ENCODE results near the gene TMED10.

TMED10 gene

GRCh38 chr14:75176142-75176820 lies at the start of gene TMED10:
Gene TMED10 (minus strand): TSS chr14:75176612. CDS start chr14:75176579, 33 bp downstream.
- H3K27ac ChIP-seq (ENCODE audit: low read depth, low read length): peak within 1 kb of the TSS; percentile 95
- H3K4me1 ChIP-seq (ENCODE audit: insufficient read depth, low read length): peaks cover 13% of the 10 kb centered on the region
- peak within 1 kb of the TSS; percentile 42 for H3K9ac ChIP-seq (ENCODE audit: low read length)
- H3K27me3 ChIP-seq (ENCODE audit: control insufficient read depth in 1 of 2, insufficient read depth in 2 of 2, low read length in 2 of 2): no peaks in the 10 kb centered on the region
- H3K4me3 ChIP-seq (ENCODE audit: low read depth in 1 of 2, low read length in 2 of 2): peak within 1 kb of the TSS; percentile 75 to 85
- no peaks in the 10 kb centered on the region for H3K9me3 ChIP-seq (ENCODE audit: low read length)
- no peaks in the 10 kb centered on the region for H3K36me3 ChIP-seq (ENCODE audit: insufficient read depth, low read length)

GRCh38 chr14:75224561-75224960 lies 48.1 kb upstream of the TMED10 start:
- no peak overlapping the region for H3K9ac ChIP-seq (ENCODE audit: low read length)
- no peaks in the 10 kb centered on the region for H3K27me3 ChIP-seq (ENCODE audit: control insufficient read depth in 1 of 2, insufficient read depth in 2 of 2, low read length in 2 of 2)
- H3K27ac ChIP-seq (ENCODE audit: low read depth, low read length): no peak overlapping the region
- H3K9me3 ChIP-seq (ENCODE audit: low read length): no peaks in the 10 kb centered on the region
- H3K36me3 ChIP-seq (ENCODE audit: insufficient read depth, low read length): no peaks in the 10 kb centered on the region
- no peak overlapping the region for H3K4me3 ChIP-seq (ENCODE audit: low read depth in 1 of 2, low read length in 2 of 2)
- H3K4me1 ChIP-seq (ENCODE audit: insufficient read depth, low read length): no peaks in the 10 kb centered on the region

- H3K9ac ChIP-seq (ENCODE audit: low read length): no peak overlapping the region
- no peaks in the 10 kb centered on the region for H3K36me3 ChIP-seq (ENCODE audit: insufficient read depth, low read length)
- no peak overlapping the region for H3K4me3 ChIP-seq (ENCODE audit: low read depth in 1 of 2, low read length in 2 of 2)
- no peak overlapping the region for H3K27ac ChIP-seq (ENCODE audit: low read depth, low read length)
- no peaks in the 10 kb centered on the region for H3K4me1 ChIP-seq (ENCODE audit: insufficient read depth, low read length)
- no peaks in the 10 kb centered on the region for H3K27me3 ChIP-seq (ENCODE audit: control insufficient read depth in 1 of 2, insufficient read depth in 2 of 2, low read length in 2 of 2)
- H3K9me3 ChIP-seq (ENCODE audit: low read length): no peaks in the 10 kb centered on the region
Measured at GRCh38 chr14:75223664-75224154, 47.3 kb upstream of the TMED10 start.

- no peak overlapping the region for H3K9ac ChIP-seq (ENCODE audit: low read length)
- no peaks in the 10 kb centered on the region for H3K36me3 ChIP-seq (ENCODE audit: insufficient read depth, low read length)
- no peaks in the 10 kb centered on the region for H3K4me1 ChIP-seq (ENCODE audit: insufficient read depth, low read length)
- H3K4me3 ChIP-seq (ENCODE audit: low read depth in 1 of 2, low read length in 2 of 2): no peak overlapping the region
- H3K27ac ChIP-seq (ENCODE audit: low read depth, low read length): no peak overlapping the region
- H3K9me3 ChIP-seq (ENCODE audit: low read length): no peaks in the 10 kb centered on the region
- H3K27me3 ChIP-seq (ENCODE audit: control insufficient read depth in 1 of 2, insufficient read depth in 2 of 2, low read length in 2 of 2): no peaks in the 10 kb centered on the region
Measured at GRCh38 chr14:75222208-75222701, 45.8 kb upstream of the TMED10 start.

- no peaks in the 10 kb centered on the region for H3K36me3 ChIP-seq (ENCODE audit: insufficient read depth, low read length)
- no peak overlapping the region for H3K27ac ChIP-seq (ENCODE audit: low read depth, low read length)
- H3K27me3 ChIP-seq (ENCODE audit: control insufficient read depth in 1 of 2, insufficient read depth in 2 of 2, low read length in 2 of 2): no peaks in the 10 kb centered on the region
- no peak overlapping the region for H3K9ac ChIP-seq (ENCODE audit: low read length)
- no peaks in the 10 kb centered on the region for H3K9me3 ChIP-seq (ENCODE audit: low read length)
- no peak overlapping the region for H3K4me3 ChIP-seq (ENCODE audit: low read depth in 1 of 2, low read length in 2 of 2)
- H3K4me1 ChIP-seq (ENCODE audit: insufficient read depth, low read length): no peaks in the 10 kb centered on the region
Measured at GRCh38 chr14:75221797-75222196, 45.4 kb upstream of the TMED10 start.

GRCh38 chr14:75220156-75220555 lies 43.7 kb upstream of the TMED10 start:
- H3K9ac ChIP-seq (ENCODE audit: low read length): no peak overlapping the region
- no peak overlapping the region for H3K4me3 ChIP-seq (ENCODE audit: low read depth in 1 of 2, low read length in 2 of 2)
- H3K9me3 ChIP-seq (ENCODE audit: low read length): no peaks in the 10 kb centered on the region
- H3K27ac ChIP-seq (ENCODE audit: low read depth, low read length): no peak overlapping the region
- H3K36me3 ChIP-seq (ENCODE audit: insufficient read depth, low read length): no peaks in the 10 kb centered on the region
- H3K27me3 ChIP-seq (ENCODE audit: control insufficient read depth in 1 of 2, insufficient read depth in 2 of 2, low read length in 2 of 2): no peaks in the 10 kb centered on the region
- no peaks in the 10 kb centered on the region for H3K4me1 ChIP-seq (ENCODE audit: insufficient read depth, low read length)

GRCh38 chr14:75217508-75218206 lies 41.2 kb upstream of the TMED10 start:
- Histone ChIP-seq H3K36me3 (ENCODE audit: insufficient read depth, low read length) (no peaks in the 10 kb centered on the region), H3K27me3 (ENCODE audit: control insufficient read depth in 1 of 2, insufficient read depth in 2 of 2, low read length in 2 of 2) (no peaks in the 10 kb centered on the region), H3K9ac (ENCODE audit: low read length) (no peak overlapping the region), H3K27ac (ENCODE audit: low read depth, low read length) (no peak overlapping the region), H3K4me3 (ENCODE audit: low read depth in 1 of 2, low read length in 2 of 2) (no peak overlapping the region), H3K4me1 (ENCODE audit: insufficient read depth, low read length) (no peaks in the 10 kb centered on the region), H3K9me3 (ENCODE audit: low read length) (no peaks in the 10 kb centered on the region)

- Histone ChIP-seq H3K4me1 (ENCODE audit: insufficient read depth, low read length) (no peaks in the 10 kb centered on the region), H3K27ac (ENCODE audit: low read depth, low read length) (no peak overlapping the region), H3K36me3 (ENCODE audit: insufficient read depth, low read length) (no peaks in the 10 kb centered on the region), H3K4me3 (ENCODE audit: low read depth in 1 of 2, low read length in 2 of 2) (no peak overlapping the region), H3K9ac (ENCODE audit: low read length) (no peak overlapping the region), H3K9me3 (ENCODE audit: low read length) (no peaks in the 10 kb centered on the region), H3K27me3 (ENCODE audit: control insufficient read depth in 1 of 2, insufficient read depth in 2 of 2, low read length in 2 of 2) (no peaks in the 10 kb centered on the region)
Measured at GRCh38 chr14:75216427-75217006, 40.1 kb upstream of the TMED10 start.

- Histone ChIP-seq H3K27me3 (ENCODE audit: control insufficient read depth in 1 of 2, insufficient read depth in 2 of 2, low read length in 2 of 2) (no peaks in the 10 kb centered on the region), H3K36me3 (ENCODE audit: insufficient read depth, low read length) (no peaks in the 10 kb centered on the region), H3K27ac (ENCODE audit: low read depth, low read length) (no peak overlapping the region), H3K4me1 (ENCODE audit: insufficient read depth, low read length) (no peaks in the 10 kb centered on the region), H3K9me3 (ENCODE audit: low read length) (no peaks in the 10 kb centered on the region), H3K9ac (ENCODE audit: low read length) (no peak overlapping the region), H3K4me3 (ENCODE audit: low read depth in 1 of 2, low read length in 2 of 2) (no peak overlapping the region)
Measured at GRCh38 chr14:75215520-75215919, 39.1 kb upstream of the TMED10 start.

- H3K27ac ChIP-seq (ENCODE audit: low read depth, low read length): no peak overlapping the region
- H3K27me3 ChIP-seq (ENCODE audit: control insufficient read depth in 1 of 2, insufficient read depth in 2 of 2, low read length in 2 of 2): no peaks in the 10 kb centered on the region
- no peaks in the 10 kb centered on the region for H3K9me3 ChIP-seq (ENCODE audit: low read length)
- no peaks in the 10 kb centered on the region for H3K36me3 ChIP-seq (ENCODE audit: insufficient read depth, low read length)
- no peak overlapping the region for H3K9ac ChIP-seq (ENCODE audit: low read length)
- no peaks in the 10 kb centered on the region for H3K4me1 ChIP-seq (ENCODE audit: insufficient read depth, low read length)
- H3K4me3 ChIP-seq (ENCODE audit: low read depth in 1 of 2, low read length in 2 of 2): no peak overlapping the region
Measured at GRCh38 chr14:75214558-75214957, 38.1 kb upstream of the TMED10 start.

GRCh38 chr14:75213172-75213571 lies 36.8 kb upstream of the TMED10 start:
- no peak overlapping the region for H3K4me3 ChIP-seq (ENCODE audit: low read depth in 1 of 2, low read length in 2 of 2)
- H3K27ac ChIP-seq (ENCODE audit: low read depth, low read length): no peak overlapping the region
- H3K9me3 ChIP-seq (ENCODE audit: low read length): no peaks in the 10 kb centered on the region
- H3K9ac ChIP-seq (ENCODE audit: low read length): no peak overlapping the region
- H3K36me3 ChIP-seq (ENCODE audit: insufficient read depth, low read length): no peaks in the 10 kb centered on the region
- H3K4me1 ChIP-seq (ENCODE audit: insufficient read depth, low read length): no peaks in the 10 kb centered on the region
- no peaks in the 10 kb centered on the region for H3K27me3 ChIP-seq (ENCODE audit: control insufficient read depth in 1 of 2, insufficient read depth in 2 of 2, low read length in 2 of 2)
